Left kidney (tissue), 2 donors: Measurements from ENCODE around the gene SCYGR2. TPM values are rescaled to one million over a fixed set of nuclear protein-coding genes. Genes with fewer than 3 reads are reported as not detected.

ENCODE experiments used
- DNase-seq: peaks from one replicate; pipeline ENCODE4 v3.0.0-alpha.2; 2013
- polyA plus RNA-seq: library from polyadenylated mRNA; unstranded; fragments of 120-200 nt; gene quantifications from one replicate; pipeline ENCODE4 v1.2.1, GENCODE V29; 2013; ENCODE audit not compliant: insufficient read length

Gene SCYGR2
- polyA plus RNA-seq, 1 donor = not detected

DNA sequence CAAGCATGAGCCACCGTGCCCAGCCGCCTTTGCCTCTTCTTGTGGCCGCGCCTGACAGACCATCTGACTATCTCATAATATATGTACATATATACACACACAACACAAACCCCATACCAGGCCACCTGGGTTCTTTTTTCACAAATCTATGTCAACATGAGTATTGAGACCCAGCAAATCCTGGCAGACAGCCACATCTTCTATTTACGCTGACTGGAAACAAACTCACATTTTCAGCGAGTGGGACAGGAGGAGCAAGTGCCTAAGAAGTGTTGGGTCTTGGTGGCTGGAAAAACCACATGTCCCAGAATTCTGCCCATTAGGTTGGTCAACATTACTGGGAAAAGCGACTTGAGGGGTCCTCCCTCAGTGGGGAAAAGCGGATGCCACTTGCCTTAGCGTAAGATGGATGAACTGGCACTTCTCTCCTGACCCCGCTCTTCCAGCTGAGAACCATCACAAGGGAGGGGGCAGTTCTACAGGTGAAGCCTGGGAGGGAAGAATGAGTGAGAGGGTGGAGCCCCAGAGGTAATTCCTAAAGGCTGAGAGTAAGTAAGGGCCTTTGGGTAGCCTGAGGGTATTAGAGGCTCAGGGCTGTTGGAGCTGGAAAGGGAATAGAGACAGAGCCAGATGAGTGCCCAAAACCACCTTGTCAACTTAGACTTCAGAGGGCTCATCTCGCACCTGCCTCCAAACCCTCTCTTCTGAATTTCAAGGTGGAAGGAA lies 14.0 kb downstream of the SCYGR2 start:
- no peak for DNase-seq

DNA sequence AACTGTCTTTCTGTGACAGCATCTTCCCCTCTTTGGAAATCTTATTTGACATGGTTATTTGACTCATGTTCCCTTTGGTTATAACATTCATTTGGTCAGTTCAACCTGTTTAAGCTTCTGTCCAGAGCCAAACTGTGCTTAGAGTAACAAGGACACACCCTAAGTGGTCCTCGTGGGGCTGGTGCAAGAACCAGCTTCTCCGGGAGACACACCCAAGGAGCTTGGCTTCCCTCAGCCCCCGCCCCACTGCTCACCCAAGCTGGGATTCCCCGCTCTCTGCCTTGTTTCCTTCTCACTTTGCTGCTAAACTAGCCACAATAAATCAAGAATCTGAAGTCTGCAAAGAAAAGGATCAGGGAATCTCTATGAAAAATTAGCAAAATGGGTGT lies 14.6 kb downstream of the SCYGR2 start:
- no peak for DNase-seq

GRCh38 chr2:227614246-227614645 lies 15.6 kb downstream of the SCYGR2 start:
- DNase-seq = no peak

DNA sequence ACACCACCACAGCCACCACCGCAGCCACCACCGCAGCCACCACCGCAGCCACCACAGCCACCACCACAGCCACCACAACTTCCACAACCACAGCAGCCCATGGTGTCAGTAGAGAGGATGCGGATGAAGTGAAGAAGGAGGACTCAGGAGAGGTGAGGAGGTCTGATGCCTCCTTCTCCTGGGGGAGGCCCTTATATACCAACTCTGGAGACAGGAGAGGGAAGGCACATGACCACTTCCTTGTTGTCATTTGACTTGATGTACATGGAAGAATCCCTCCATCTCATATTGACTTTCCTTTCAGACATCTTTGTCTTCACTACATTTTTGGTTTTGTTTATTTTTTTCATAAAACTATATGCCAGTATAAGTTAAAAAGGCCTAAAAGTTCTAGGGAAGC lies 16.0 kb downstream of the SCYGR2 start, which contains the start of gene SCYGR3:
Gene SCYGR3, minus strand, starts transcription at position 101 of the 400 bp plus-strand sequence. Its CDS starts 0 bp downstream, at position 101.
- no peak for DNase-seq

- DNase-seq = no peak
Measured at GRCh38 chr2:227615181-227615580, 16.5 kb downstream of the SCYGR2 start.

DNA sequence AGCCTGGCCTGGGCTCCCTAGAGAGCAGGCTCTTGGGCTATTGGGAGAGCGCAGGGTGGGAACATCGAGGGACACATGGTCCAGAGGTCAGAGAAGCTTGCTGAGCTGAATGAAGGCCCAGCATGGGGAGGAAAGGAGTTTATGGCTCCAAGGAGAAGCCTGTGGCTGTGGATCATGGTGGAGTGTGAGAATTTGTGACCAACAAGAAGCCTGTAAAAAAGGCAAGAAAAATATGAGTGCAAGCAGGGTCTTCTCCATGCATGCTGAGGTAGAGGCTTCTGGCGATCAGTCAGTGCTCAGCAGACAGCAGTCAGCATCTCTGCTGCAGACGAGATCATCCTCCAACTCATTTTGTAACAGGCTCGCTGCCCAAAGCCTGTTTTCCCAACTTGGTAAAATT lies 17.2 kb downstream of the SCYGR2 start:
- DNase-seq = no peak

GRCh38 chr2:227616631-227617030 lies 17.9 kb downstream of the SCYGR2 start:
- DNase-seq = no peak

DNA sequence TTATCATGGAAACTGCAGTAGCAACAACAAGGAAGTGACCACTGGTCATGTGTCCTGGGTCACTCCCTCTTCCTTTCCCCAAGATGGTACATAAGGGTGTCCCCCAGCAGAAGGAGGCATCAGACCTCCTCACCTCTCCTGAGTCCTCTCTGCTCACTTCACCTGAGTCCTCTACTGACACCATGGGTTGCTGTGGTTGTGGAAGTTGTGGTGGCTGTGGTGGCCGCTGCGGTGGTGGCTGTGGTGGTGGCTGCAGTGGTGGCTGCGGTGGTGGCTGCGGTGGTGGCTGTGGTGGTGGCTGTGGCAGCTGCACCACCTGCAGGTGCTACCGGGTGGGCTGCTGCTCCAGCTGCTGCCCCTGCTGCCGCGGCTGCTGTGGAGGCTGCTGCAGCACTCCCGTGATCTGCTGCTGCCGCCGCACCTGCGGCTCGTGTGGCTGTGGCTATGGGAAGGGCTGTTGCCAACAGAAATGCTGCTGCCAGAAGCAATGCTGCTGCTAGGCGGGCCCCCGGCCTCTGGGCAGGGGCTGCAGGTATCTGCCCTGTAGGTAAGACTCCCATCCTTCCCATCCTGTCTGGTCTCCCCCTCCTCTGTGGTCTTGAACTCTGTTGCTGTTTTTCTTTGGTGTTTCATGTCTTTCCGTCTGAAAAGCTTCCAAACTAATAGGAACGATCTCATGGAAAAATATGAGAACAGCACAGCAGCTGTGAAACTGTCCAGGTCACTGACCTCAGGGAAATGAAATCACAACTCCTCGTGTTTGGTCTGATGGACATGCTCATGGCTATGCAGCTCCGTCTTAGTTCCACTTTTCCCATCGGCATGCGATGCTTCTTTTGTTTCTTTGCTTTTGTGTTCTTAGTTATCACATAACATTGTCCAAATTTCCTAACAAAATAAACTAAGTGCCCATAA lies 18.9 kb downstream of the SCYGR2 start, which contains the start of gene SCYGR4:
Gene SCYGR4, plus strand, starts transcription at position 183 of the 915 bp plus-strand sequence. Its CDS starts 0 bp downstream, at position 183.
- DNase-seq = no peak

DNA sequence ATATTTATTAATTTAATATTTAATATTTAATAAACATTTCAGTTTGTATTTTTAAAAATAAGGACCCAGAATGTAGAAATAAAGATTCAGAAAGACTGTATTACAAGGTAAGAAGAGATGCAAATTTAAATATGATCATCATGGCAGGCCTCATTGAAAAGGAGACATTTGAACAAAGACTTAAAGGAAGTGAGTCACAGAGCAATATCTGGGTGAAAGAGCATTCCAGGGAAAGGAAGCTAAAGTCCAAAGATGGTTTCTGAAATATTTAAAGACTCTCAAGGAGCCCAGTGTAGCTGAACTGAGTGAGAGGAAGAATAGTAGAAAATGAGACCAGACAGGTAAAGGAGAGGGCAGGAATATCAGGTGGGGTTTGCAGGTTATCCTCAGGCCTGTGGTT lies 24.5 kb downstream of the SCYGR2 start:
- no peak for DNase-seq

DNA sequence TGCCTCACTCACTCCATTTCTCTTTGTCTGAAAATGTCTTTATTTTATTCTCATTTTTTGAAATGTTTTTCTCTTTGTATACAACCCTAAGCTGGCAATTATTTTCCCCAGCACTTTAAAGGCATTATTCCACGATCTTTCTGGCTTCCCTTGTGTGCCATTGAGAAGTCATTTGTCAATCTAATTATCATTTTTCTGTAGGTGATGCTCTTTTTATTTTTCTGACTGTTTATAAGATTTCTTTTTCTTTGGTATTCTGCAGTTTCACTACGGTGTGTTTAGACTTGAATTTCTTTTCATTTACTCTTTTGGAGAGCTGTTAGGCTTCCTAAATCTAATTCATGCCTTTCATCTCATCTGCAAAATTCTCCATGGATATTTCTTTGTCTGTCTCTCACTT lies 26.7 kb downstream of the SCYGR2 start:
- no peak for DNase-seq

DNA sequence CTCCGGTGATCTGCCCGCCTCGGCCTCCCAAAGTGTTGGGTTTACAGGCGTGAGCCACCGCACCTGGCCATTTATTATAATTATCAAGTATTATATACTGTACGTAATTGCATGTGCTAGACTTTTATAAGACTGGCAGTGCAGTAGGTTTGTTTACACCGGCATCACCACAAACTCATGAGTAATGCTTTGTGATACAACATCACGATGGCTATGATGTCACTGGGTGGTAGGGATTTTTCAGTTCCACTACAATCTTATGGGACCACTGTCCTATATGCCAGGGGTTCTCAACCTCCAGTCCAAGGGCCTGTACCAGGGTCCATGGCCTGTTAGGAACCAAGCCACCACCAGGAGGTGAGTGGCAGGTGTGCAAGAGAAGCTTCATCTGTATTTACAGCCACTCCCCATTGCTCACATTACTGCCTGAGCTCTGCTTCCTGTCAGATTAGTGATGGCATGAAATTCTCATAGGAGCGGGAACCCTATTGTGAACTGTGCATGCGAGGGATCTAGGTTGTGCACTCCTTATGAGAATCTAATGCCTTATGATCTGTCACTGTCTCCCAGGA lies 28.0 kb downstream of the SCYGR2 start:
- DNase-seq = no peak

DNA sequence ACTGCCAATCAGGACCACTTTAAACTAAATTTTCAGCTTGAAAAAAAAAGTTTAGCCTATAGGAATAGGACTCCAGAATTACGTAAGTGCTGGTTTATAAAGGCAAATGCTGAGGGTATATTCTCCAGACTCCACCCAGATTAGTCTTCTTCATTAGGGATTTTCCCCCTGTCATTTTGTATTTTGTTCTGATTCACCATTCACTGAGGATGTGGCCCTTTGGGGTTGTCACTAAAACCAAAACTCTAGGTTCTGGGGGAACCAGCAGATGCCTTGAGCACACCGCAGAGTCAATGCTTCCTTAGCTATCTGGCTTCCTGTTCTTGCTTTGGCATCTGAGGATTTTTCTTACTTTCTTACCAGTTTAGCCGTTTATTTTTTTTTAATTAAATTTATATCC lies 29.1 kb downstream of the SCYGR2 start:
- DNase-seq = no peak

DNA sequence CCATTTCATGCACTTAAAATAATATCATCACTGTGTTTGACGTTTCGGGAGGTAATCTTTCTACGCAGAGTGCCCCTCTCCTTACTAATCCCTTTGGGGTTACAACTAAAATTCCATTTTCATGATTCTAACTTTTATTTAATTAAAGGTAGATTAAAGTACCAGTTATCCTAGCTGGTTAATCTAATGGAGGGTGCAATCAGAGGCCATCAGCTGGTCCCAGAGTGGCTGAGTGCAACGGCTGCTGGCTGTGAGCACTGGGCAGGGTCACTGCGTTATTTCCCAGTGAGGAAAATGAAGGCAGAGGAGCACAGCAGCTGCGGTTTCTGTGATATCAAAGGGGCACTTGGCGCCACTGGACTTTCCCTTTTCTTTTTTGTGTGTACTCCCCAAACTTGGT lies 30.7 kb downstream of the SCYGR2 start:
- DNase-seq = no peak

DNA sequence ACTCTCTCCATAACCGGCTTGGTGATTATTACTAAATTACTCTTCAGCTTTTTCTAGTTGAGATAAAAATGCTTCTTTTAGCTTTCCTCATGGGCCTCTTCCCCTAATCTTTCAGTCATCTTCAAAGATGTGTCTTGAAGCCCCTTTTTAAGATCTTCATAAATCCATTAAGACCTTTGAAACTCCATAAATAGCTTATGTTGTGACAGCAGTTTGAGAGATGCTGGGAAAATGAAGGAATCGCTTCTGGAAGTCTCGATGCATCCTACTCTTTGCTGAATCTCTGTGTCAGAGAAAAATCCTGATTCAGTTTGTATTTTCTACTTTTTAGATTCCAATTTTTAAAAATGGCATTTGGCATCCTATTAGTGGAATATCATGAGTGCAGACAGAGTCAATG lies 31.6 kb downstream of the SCYGR2 start:
- no peak for DNase-seq

GRCh38 chr2:227632827-227633226 lies 34.1 kb downstream of the SCYGR2 start:
- DNase-seq = no peak

DNA sequence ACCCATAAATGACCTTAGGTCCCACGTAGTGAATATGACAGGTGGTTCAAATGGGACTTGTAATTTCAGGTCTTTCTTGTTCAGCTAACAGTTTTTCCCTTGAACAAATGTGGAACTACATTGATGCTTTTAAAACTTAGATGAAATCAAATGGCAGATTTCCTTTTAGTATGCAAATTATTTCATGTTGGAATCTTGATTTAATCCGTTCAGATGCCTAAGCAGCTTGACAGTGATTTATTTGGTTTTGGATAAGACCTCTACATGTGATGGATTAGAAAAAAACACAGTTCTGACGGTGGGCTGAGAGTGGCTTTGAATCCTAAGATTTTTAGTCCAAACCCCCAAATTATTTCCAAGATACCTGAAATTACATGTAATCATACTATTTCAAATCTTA lies 35.5 kb downstream of the SCYGR2 start:
- no peak for DNase-seq

DNA sequence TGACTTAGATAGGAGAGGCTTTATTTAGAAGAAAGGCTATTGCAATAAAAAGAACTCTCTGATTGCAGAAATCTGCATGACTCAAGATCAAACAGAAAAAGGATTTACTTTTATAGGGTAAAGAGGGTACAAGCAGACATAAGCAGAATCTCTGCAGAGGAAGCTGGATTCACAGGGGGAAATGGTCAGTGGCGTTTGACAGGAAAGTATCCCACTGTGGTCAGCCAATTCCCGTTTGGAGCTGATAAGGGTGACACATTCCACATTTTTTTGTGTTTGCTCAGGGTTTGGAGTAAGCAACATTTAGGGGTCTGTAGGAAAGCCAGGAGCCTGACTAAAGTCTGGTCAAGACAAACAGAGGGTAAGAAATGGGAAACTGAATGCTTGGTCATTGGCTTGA lies 44.0 kb downstream of the SCYGR2 start:
- DNase-seq = no peak

GRCh38 chr2:227643990-227644551 lies 45.4 kb downstream of the SCYGR2 start:
- DNase-seq = no peak
